Gastrocnemius medialis (tissue), 4 donors: ENCODE measurements around the gene PCED1B. TPM values are rescaled to one million over a fixed set of nuclear protein-coding genes. Genes with fewer than 3 reads are reported as not detected.
"Not testable (repeated sequence)": the region's sequence is repeated elsewhere in the genome, so short reads cannot be mapped to it uniquely, and the experiment has no call there.

Experiments used
- ATAC-seq, 2 donors: fragments of 150-250 bp; one replicate each; pipeline ENCODE4 v1.9.1; 2016
- DNase-seq, 2 donors: peaks; one replicate each; pipeline ENCODE4 v3.0.0-alpha.2; 2019
- H3K27ac ChIP-seq, 4 donors: fragments of 200-600 bp; sonication (generic); 1 replicate in 1 of 4; 2 replicates in 3 of 4; pipeline ENCODE4 v1.5.1; 2016 to 2018; ENCODE audit warnings: mild to moderate bottlenecking in 2 of 4, moderate library complexity in 1 of 4
- H3K27me3 ChIP-seq, 3 donors: fragments of 200-600 bp; sonication (generic) in 2 of 3; 1 replicate in 1 of 3; 2 replicates in 2 of 3; pipeline versions ENCODE4 v1.5.1 to v1.6.0; 2016 to 2019; ENCODE audit warnings: mild to moderate bottlenecking in 1 of 3, moderate library complexity in 1 of 3
- H3K36me3 ChIP-seq, 2 donors: fragments of 200-600 bp; sonication (generic) in 1 of 2; one replicate each; pipeline ENCODE4 v1.5.1; 2017 to 2018
- H3K4me1 ChIP-seq, 2 donors: fragments of 200-600 bp; sonication (generic) in 1 of 2; one replicate each; pipeline ENCODE4 v1.5.1; 2016 to 2017; ENCODE audit warnings: mild to moderate bottlenecking in 2 of 2
- H3K4me3 ChIP-seq, 4 donors: fragments of 200-600 bp; sonication (generic) in 3 of 4; 1 replicate in 1 of 4; 2 replicates in 3 of 4; pipeline ENCODE4 v1.5.1; 2016 to 2019; ENCODE audit warnings: mild to moderate bottlenecking in 2 of 4
- H3K9me3 ChIP-seq, 3 donors: fragments of 200-600 bp; sonication (generic) in 2 of 3; 1 replicate in 1 of 3; 2 replicates in 2 of 3; pipeline ENCODE4 v1.5.1; 2016 to 2019
- CTCF ChIP-seq, 5 experiments: fragments of 450-650 bp in 3 of 5; fragments of 200-600 bp in 2 of 5; sonication (generic) in 2 of 5; IDR thresholded peaks in 4 of 5; conservative IDR thresholded peaks in 1 of 5; 1 replicate in 4 of 5; 2 replicates in 1 of 5; pipeline ENCODE4 v1.5.1; 2016 to 2019; ENCODE audit warnings: antibody characterized with exemption in 5 of 5, mild to moderate bottlenecking in 3 of 5, moderate library complexity in 3 of 5
- POLR2A ChIP-seq, 2 donors: fragments of 450-650 bp; IDR thresholded peaks; one replicate each; pipeline ENCODE4 v1.6.1; 2017; ENCODE audit warnings: antibody characterized with exemption in 2 of 2, mild to moderate bottlenecking in 2 of 2, moderate library complexity in 2 of 2
- in situ Hi-C, 4 donors: fragments of 200-750 bp; cut with MboI; loops; one replicate each; pipeline versions ENCODE4 v1.15.0 to v1.8.0; 2017; ENCODE audit warnings: low sequenced_read_pairs in 4 of 4
- intact Hi-C: fragments of 100-400 bp; cut with DNase I; formaldehyde crosslinking; loops from one replicate; pipeline ENCODE4 v1.15.1; 2023; ENCODE audit warnings: low total_unique reads
- total RNA-seq, 4 donors: library from RNA; depleted of rRNA; stranded (reverse); fragments of >200 nt; gene quantifications; one replicate each; pipeline versions ENCODE4 v1.1.0 to v1.2.3, GENCODE V29; 2016

Gene PCED1B
- total RNA-seq, 4 donors from 2014 or later: 0.36 to 0.55 (median 0.47) TPM; not detected in 1

GRCh38 chr12:47276621-47277309 is 197.3 kb downstream of the PCED1B start:
- Histone ChIP-seq H3K27me3 (no peaks in the 10 kb centered on the region), H3K9me3 (no peaks in the 10 kb centered on the region), H3K4me3 (no peak overlapping the region), H3K27ac (peak overlapping the region in 1 of 4 donors; percentile 22), H3K36me3 (no peaks in the 10 kb centered on the region), H3K4me1 (peaks cover 0 to 3% of the 10 kb centered on the region in 2 donors)
- DNase-seq (no peak), ATAC-seq (peak in 1 of 2 donors; percentile 62)
- intact Hi-C loops: no loop called here
- TF ChIP-seq CTCF (IDR thresholded peaks at IDR 0.05 in 4 of 5, conservative IDR thresholded peaks at IDR 0.05 in 1 of 5) (no peak), POLR2A (IDR thresholded peaks at IDR 0.05) (no peak)
- in situ Hi-C loops: no loop called here

- ATAC-seq (no peak), DNase-seq (no peak)
- Histone ChIP-seq H3K27me3 (no peaks in the 10 kb centered on the region), H3K9me3 (no peaks in the 10 kb centered on the region), H3K36me3 (no peaks in the 10 kb centered on the region), H3K27ac (no peak overlapping the region), H3K4me1 (peaks cover 0 to 3% of the 10 kb centered on the region in 2 donors), H3K4me3 (no peak overlapping the region)
- in situ Hi-C loops: no loop called here
- TF ChIP-seq POLR2A (IDR thresholded peaks at IDR 0.05): no peak
- TF ChIP-seq CTCF (IDR thresholded peaks at IDR 0.05 in 4 of 5, conservative IDR thresholded peaks at IDR 0.05 in 1 of 5): no peak
- intact Hi-C loops: no loop called here
These were observed 198.6 kb downstream of the PCED1B start for GRCh38 chr12:47277972-47278448.

GRCh38 chr12:47279758-47280157 is 200.3 kb downstream of the PCED1B start:
- H3K9me3 ChIP-seq, intact Hi-C loops, ATAC-seq, H3K36me3 ChIP-seq, in situ Hi-C loops, H3K4me3 ChIP-seq, H3K27me3 ChIP-seq, DNase-seq, H3K27ac ChIP-seq, H3K4me1 ChIP-seq: not testable (repeated sequence)

GRCh38 chr12:47280543-47281300 is 201.3 kb downstream of the PCED1B start:
- TF ChIP-seq CTCF (IDR thresholded peaks at IDR 0.05 in 4 of 5, conservative IDR thresholded peaks at IDR 0.05 in 1 of 5): no peak
- TF ChIP-seq POLR2A (IDR thresholded peaks at IDR 0.05): no peak
- Histone ChIP-seq H3K27ac (no peak overlapping the region), H3K36me3 (no peaks in the 10 kb centered on the region), H3K4me3 (no peak overlapping the region), H3K9me3 (no peaks in the 10 kb centered on the region), H3K4me1 (peaks cover 0 to 3% of the 10 kb centered on the region in 2 donors), H3K27me3 (no peaks in the 10 kb centered on the region)
- in situ Hi-C loops: no loop called here
- intact Hi-C loops: no loop called here
- no peak for ATAC-seq
- no peak for DNase-seq

GRCh38 chr12:47281667-47282171 is 202.3 kb downstream of the PCED1B start:
- intact Hi-C loops: no loop called here
- Histone ChIP-seq H3K9me3 (no peaks in the 10 kb centered on the region), H3K27me3 (no peaks in the 10 kb centered on the region), H3K36me3 (no peaks in the 10 kb centered on the region), H3K4me1 (peaks cover 0 to 3% of the 10 kb centered on the region in 2 donors), H3K4me3 (no peak overlapping the region), H3K27ac (no peak overlapping the region)
- in situ Hi-C loops: no loop called here
- TF ChIP-seq POLR2A (IDR thresholded peaks at IDR 0.05) (no peak), CTCF (IDR thresholded peaks at IDR 0.05 in 4 of 5, conservative IDR thresholded peaks at IDR 0.05 in 1 of 5) (no peak)
- ATAC-seq: no peak
- no peak for DNase-seq
